Measurements from ENCODE around the gene IPPK. TPM values are rescaled to one million over a fixed set of nuclear protein-coding genes. Genes with fewer than 3 reads are reported as not detected.
A peak's percentile ranks its signal among the peaks of the same experiment; 100 is the strongest.

Gene IPPK
- total RNA-seq, 1 donor from 2014 or later = 10.0 TPM

DNA sequence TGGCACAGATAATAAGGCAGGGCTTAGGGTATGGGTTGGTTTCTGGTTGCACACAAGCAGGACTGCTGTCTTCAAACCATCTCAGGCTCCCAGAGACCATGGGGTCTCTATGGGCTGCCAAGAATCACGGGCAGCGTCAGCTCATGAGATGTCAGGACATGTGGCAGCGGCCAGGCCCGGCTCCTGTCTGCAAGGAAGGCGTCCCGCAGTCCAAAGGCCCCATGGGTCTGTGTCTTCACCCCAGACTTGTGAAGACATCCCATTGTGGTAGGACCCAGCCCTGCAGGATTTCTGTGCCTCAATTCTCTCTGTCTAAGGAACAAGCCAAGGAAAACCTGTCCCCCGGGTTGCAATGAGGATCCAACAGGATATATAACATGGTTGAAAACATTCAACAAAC is 32.6 kb downstream of the IPPK start:
- H3K4me3 Mint-ChIP-seq = no peak overlapping the region
- H3K9me3 Mint-ChIP-seq = no peaks in the 10 kb centered on the region
- H3K4me1 Mint-ChIP-seq = peaks cover 21% of the 10 kb centered on the region
- peaks cover 11% of the 10 kb centered on the region for H3K36me3 Mint-ChIP-seq
- no peak for TF ChIP-seq CTCF (IDR thresholded peaks at IDR 0.05; ENCODE audit: unreplicated experiment)
- no peak overlapping the region for H3K27ac Mint-ChIP-seq
- H3K27me3 Mint-ChIP-seq (ENCODE audit: low read depth) = no peaks in the 10 kb centered on the region
- no peak for DNase-seq (ENCODE audit: low spot score in 2 of 2, unreplicated experiment in 2 of 2)

GRCh38 chr9:92636627-92637026 is 33.3 kb downstream of the IPPK start:
- no peak for TF ChIP-seq CTCF (IDR thresholded peaks at IDR 0.05; ENCODE audit: unreplicated experiment)
- Mint-ChIP-seq H3K4me1 (peaks cover 17% of the 10 kb centered on the region), H3K4me3 (no peak overlapping the region), H3K27me3 (ENCODE audit: low read depth) (no peaks in the 10 kb centered on the region), H3K9me3 (no peaks in the 10 kb centered on the region), H3K27ac (no peak overlapping the region), H3K36me3 (peaks cover 15% of the 10 kb centered on the region)
- DNase-seq (ENCODE audit: low spot score in 2 of 2, unreplicated experiment in 2 of 2) = no peak

- peaks cover 15% of the 10 kb centered on the region for H3K36me3 Mint-ChIP-seq
- H3K27ac Mint-ChIP-seq = no peak overlapping the region
- no peaks in the 10 kb centered on the region for H3K27me3 Mint-ChIP-seq (ENCODE audit: low read depth)
- no peak for DNase-seq (ENCODE audit: low spot score in 2 of 2, unreplicated experiment in 2 of 2)
- TF ChIP-seq CTCF (IDR thresholded peaks at IDR 0.05; ENCODE audit: unreplicated experiment) = no peak
- H3K4me1 Mint-ChIP-seq = peaks cover 8% of the 10 kb centered on the region
- no peak overlapping the region for H3K4me3 Mint-ChIP-seq
- H3K9me3 Mint-ChIP-seq = no peaks in the 10 kb centered on the region
These were observed 34.2 kb downstream of the IPPK start for GRCh38 chr9:92635760-92636159.

DNA sequence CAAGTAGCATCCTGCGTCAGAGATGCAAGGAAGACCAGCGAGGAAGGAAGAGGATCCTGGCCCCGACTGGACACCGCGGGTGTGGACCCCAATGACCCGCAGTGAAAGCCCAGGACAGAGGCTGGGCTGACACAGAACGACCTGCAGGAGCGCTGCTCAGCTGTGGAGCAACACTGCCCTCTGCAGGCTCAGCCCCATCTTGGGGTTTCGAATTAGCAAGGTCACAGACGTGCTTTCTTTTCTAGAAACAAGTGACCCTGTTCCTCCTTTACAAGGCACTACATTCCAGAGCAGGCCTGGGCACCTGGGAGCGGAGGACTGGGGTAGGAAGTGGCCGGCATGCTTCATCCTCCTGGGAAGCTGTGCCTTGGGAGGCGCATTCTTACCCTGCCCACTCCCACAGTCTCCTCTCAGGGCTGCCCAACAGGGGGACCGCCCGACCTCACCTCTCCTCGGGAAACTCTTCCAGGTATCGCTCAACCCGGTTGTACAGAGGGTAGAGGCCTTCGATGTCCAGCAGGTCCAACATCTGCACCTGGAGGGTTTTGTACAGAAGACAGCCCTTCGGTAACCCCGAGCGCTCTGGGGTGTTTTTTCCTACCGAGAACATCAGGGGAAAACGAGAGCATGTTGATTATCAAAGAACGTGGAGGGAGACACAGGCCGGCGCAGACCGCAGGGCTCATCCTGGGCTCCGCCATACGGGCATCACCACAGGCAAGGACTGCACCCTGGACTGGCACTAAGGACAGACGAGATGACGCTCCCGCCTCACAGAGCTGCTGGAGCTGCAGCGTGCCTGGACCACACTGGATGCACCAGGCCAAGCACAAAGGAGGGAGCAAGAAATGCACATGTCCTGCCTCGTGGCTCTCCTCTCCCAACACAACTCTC is 35.0 kb downstream of the IPPK start:
- peak in 1 of 2 experiments; percentile 78 for DNase-seq (ENCODE audit: low spot score in 2 of 2, unreplicated experiment in 2 of 2)
- Mint-ChIP-seq H3K9me3 (peaks cover 7% of the 10 kb centered on the region), H3K27me3 (ENCODE audit: low read depth) (no peaks in the 10 kb centered on the region), H3K36me3 (peaks cover 23% of the 10 kb centered on the region), H3K27ac (peak overlapping the region; percentile 0), H3K4me1 (peaks cover 2% of the 10 kb centered on the region), H3K4me3 (no peak overlapping the region)
- TF ChIP-seq CTCF (IDR thresholded peaks at IDR 0.05; ENCODE audit: unreplicated experiment) = peak; percentile 68

GRCh38 chr9:92633614-92634278 is 36.2 kb downstream of the IPPK start:
- Mint-ChIP-seq H3K9me3 (peaks cover 17% of the 10 kb centered on the region), H3K36me3 (peaks cover 34% of the 10 kb centered on the region)
- no peak for DNase-seq (ENCODE audit: low spot score in 2 of 2, unreplicated experiment in 2 of 2)

More at GRCh38 chr9:92633614-92634278, 36.2 kb downstream of the IPPK start:
- Mint-ChIP-seq H3K27ac (no peak overlapping the region), H3K4me1 (peaks cover 2% of the 10 kb centered on the region), H3K27me3 (ENCODE audit: low read depth) (no peaks in the 10 kb centered on the region), H3K4me3 (no peak overlapping the region)
- no peak for TF ChIP-seq CTCF (IDR thresholded peaks at IDR 0.05; ENCODE audit: unreplicated experiment)
